ENCODE measurements around the gene TMTC2.

DNA sequence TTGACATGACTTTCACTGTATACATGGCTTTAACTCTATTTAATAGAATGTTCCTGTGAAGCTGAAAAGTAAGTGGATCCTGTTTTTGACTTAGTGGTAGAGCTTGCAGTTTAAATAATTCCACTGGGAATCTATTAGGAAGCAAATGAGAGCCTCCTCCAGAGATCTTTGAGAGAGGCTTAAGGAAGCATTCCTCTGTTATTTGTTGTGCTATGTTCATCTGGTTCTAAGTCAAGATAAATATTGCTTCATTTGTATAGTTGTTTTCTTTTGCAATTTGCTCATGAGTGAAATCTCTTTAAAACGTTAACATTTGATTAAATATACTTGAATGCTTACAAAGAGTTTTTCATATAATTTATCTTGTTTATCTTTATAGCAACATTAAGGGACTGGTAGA lies 70.4 kb downstream of the TMTC2 start:
- no peak for TF ChIP-seq POLR2A (IDR thresholded peaks at IDR 0.05)
- TF ChIP-seq, protein P1, sequence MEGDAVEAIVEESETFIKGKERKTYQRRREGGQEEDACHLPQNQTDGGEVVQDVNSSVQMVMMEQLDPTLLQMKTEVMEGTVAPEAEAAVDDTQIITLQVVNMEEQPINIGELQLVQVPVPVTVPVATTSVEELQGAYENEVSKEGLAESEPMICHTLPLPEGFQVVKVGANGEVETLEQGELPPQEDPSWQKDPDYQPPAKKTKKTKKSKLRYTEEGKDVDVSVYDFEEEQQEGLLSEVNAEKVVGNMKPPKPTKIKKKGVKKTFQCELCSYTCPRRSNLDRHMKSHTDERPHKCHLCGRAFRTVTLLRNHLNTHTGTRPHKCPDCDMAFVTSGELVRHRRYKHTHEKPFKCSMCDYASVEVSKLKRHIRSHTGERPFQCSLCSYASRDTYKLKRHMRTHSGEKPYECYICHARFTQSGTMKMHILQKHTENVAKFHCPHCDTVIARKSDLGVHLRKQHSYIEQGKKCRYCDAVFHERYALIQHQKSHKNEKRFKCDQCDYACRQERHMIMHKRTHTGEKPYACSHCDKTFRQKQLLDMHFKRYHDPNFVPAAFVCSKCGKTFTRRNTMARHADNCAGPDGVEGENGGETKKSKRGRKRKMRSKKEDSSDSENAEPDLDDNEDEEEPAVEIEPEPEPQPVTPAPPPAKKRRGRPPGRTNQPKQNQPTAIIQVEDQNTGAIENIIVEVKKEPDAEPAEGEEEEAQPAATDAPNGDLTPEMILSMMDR (IDR thresholded peaks at IDR 0.05) = no peak
